Esophagus squamous epithelium (tissue), 5 donors: Measurements from ENCODE around the gene BACE2. TPM values are rescaled to one million over a fixed set of nuclear protein-coding genes. Genes with fewer than 3 reads are reported as not detected.
"Not testable (repeated sequence)": the region's sequence is repeated elsewhere in the genome, so short reads cannot be mapped to it uniquely, and the experiment has no call there.

Source experiments
- DNase-seq: peaks from one replicate; lab custom pipeline; 2025; lab: John Stamatoyannopoulos, UW
- H3K27ac ChIP-seq, 4 donors: fragments of 200-600 bp; sonication (generic); one replicate each; pipeline ENCODE4 v1.5.1; 2016 to 2019; ENCODE audit warnings: mild to moderate bottlenecking in 1 of 4
- H3K27me3 ChIP-seq, 4 donors: fragments of 200-600 bp; sonication (generic); 1 replicate in 3 of 4; 2 replicates in 1 of 4; pipeline versions ENCODE4 v1.5.1 to v1.6.0; 2017 to 2021; ENCODE audit warnings: antibody characterized with exemption in 1 of 4
- H3K36me3 ChIP-seq, 3 donors: fragments of 200-600 bp; sonication (generic); one replicate each; pipeline ENCODE4 v1.5.1; 2016 to 2019
- H3K4me1 ChIP-seq, 3 donors: fragments of 200-600 bp; sonication (generic); one replicate each; pipeline ENCODE4 v1.5.1; 2017 to 2019
- H3K4me3 ChIP-seq, 4 donors: fragments of 200-600 bp; sonication (generic); 1 replicate in 3 of 4; 2 replicates in 1 of 4; pipeline ENCODE4 v1.5.1; 2016 to 2019; ENCODE audit warnings: mild to moderate bottlenecking in 2 of 4, moderate library complexity in 1 of 4
- H3K9me3 ChIP-seq, 3 donors: fragments of 200-600 bp; sonication (generic); one replicate each; pipeline ENCODE4 v1.5.1; 2016 to 2019
- POLR2A ChIP-seq, 4 donors: fragments of 450-650 bp; IDR thresholded peaks; one replicate each; pipeline ENCODE4 v1.6.1; 2017; ENCODE audit warnings: antibody characterized with exemption in 4 of 4, mild to moderate bottlenecking in 4 of 4, moderate library complexity in 3 of 4
- WGBS, 2 donors: methylation state at CpG; one replicate each; pipeline ENCODE4 v1.1.5; 2018; 5-methylcytosine and 5-hydroxymethylcytosine counted together
- intact Hi-C: fragments of 100-400 bp; cut with DNase I; formaldehyde crosslinking; loops from one replicate; pipeline ENCODE4 v1.15.0; 2022
- total RNA-seq, 4 donors: library from RNA; depleted of rRNA; stranded (reverse); fragments of >200 nt; gene quantifications; one replicate each; pipeline ENCODE4 v1.1.0, GENCODE V29; 2016
- TF ChIP-seq, protein P1 (sequence below), 6 experiments: fragments of 450-650 bp in 4 of 6; fragments of 200-600 bp in 2 of 6; sonication (generic) in 2 of 6; IDR thresholded peaks; one replicate each; pipeline ENCODE4 v1.5.1; 2016 to 2019; ENCODE audit warnings: antibody characterized with exemption in 6 of 6, mild to moderate bottlenecking in 4 of 6, moderate library complexity in 4 of 6
- donor health status: DM: yes; HTN: yes; CAD: no.

Gene BACE2
- total RNA-seq, 4 donors from 2014 or later: 32.8 to 51.5 (median 47.1) TPM

DNA sequence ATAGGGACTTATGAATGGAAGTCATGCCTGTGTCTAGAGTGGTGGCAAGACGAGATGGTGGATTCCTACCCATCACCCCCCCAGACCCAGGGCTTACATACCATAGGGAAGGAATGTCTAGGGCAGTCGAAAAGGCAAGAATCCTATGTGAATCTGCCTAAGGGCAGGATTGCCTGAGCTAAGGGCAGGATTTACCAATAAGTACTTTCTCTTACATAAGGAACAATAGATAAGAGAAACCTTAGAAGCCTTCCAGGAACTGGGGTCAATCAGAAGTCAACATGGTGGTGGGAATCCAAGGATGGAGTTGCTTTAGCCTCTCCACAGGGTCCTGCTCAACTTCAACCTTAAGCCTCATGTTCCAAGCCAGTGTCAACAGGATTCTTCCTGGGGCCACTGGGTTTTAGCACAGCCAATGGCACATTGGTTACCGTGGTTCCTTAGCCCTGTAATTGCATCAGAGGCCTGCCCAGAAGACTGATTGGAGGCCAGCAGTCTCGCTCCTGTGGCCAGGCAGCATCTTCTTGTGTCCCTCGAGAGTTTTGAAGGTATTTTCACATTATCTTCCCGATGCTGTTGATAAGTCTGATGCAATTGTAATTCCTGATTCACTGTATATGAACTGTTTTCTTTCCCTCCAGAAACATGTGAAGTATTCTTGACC, 20.7 kb downstream of the BACE2 start:
- Histone ChIP-seq H3K36me3 (no peaks in the 10 kb centered on the region), H3K4me1 (peaks cover 0 to 61% (median 10%) of the 10 kb centered on the region in 3 donors), H3K4me3 (no peak overlapping the region), H3K27me3 (no peaks in the 10 kb centered on the region), H3K27ac (peak overlapping the region in 2 of 4 donors; percentile 14 to 61), H3K9me3 (peaks cover 0 to 4% (median 0%) of the 10 kb centered on the region in 3 donors)
- no peak for TF ChIP-seq POLR2A (IDR thresholded peaks at IDR 0.05)
- TF ChIP-seq, protein P1, sequence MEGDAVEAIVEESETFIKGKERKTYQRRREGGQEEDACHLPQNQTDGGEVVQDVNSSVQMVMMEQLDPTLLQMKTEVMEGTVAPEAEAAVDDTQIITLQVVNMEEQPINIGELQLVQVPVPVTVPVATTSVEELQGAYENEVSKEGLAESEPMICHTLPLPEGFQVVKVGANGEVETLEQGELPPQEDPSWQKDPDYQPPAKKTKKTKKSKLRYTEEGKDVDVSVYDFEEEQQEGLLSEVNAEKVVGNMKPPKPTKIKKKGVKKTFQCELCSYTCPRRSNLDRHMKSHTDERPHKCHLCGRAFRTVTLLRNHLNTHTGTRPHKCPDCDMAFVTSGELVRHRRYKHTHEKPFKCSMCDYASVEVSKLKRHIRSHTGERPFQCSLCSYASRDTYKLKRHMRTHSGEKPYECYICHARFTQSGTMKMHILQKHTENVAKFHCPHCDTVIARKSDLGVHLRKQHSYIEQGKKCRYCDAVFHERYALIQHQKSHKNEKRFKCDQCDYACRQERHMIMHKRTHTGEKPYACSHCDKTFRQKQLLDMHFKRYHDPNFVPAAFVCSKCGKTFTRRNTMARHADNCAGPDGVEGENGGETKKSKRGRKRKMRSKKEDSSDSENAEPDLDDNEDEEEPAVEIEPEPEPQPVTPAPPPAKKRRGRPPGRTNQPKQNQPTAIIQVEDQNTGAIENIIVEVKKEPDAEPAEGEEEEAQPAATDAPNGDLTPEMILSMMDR (IDR thresholded peaks at IDR 0.05): no peak
- no peak for DNase-seq
- 74 to 87% methylated on average over 5 to 6 of the region's 6 CpGs for WGBS, 2 donors
- intact Hi-C loops: no loop called here

DNA sequence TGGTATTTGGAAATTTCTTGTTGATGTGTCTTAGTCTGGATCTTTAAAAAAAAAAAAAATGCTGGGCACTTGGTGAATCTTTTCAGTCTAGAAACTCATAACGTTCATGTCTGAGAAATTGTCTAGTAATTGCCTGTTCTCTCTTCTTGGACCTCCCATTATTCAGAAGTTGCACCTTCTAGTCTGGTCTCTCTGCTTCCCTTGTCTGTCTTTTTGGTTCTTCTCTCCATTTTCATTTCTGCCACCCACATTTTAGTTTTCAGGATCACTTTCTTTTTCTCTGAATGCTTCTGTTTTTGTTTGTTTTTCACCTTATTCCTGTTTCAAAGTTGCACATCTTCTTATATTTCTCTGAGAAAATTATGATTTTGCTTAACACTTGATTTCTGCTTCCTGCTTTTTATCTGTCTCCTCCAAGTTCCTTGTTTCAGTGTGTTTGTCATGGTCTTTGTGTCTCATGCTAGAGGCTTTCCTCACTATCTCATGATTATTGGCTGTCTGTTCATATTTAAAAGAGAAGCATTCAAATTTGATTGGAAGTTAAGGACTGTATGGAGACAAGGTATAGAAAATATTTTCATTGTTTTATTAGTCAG, 21.3 kb downstream of the BACE2 start:
- TF ChIP-seq POLR2A (IDR thresholded peaks at IDR 0.05): no peak

DNA sequence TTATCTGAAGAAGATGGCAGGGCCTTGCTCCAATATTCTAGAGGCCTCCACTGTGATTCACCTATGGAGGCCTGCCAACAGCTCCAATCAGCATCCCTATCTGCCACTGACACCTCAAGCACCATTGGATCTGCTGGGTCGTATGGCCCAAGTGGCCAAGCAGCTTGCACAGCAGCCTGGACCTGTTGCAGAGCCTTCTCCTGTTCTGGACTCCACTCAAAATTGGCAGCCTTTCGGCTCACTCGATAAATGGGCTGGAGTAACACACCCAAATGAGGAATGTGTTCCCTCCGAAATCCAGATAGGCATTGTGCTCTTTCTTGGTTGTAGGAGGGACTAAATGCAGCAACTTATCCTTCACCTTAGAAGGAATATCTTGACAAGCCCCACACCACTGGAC, 24.6 kb downstream of the BACE2 start:
- WGBS, 2 donors: 57 to 71% methylated on average over 3 to 4 of the region's 4 CpGs
- H3K27ac ChIP-seq, intact Hi-C loops: not testable (repeated sequence)

More for the DNA sequence above, 21.3 kb downstream of the BACE2 start:
- no peak for DNase-seq
- no peak overlapping the region for H3K27ac ChIP-seq
- H3K4me1 ChIP-seq: peaks cover 0 to 56% (median 10%) of the 10 kb centered on the region in 3 donors
- H3K27me3 ChIP-seq: no peaks in the 10 kb centered on the region
- no peaks in the 10 kb centered on the region for H3K36me3 ChIP-seq
- H3K4me3 ChIP-seq: no peak overlapping the region
- intact Hi-C loops: no loop called here
- peaks cover 0 to 4% (median 0%) of the 10 kb centered on the region in 3 donors for H3K9me3 ChIP-seq
- 73 to 84% methylated on average over 1 of the region's 1 CpG for WGBS, 2 donors

DNA sequence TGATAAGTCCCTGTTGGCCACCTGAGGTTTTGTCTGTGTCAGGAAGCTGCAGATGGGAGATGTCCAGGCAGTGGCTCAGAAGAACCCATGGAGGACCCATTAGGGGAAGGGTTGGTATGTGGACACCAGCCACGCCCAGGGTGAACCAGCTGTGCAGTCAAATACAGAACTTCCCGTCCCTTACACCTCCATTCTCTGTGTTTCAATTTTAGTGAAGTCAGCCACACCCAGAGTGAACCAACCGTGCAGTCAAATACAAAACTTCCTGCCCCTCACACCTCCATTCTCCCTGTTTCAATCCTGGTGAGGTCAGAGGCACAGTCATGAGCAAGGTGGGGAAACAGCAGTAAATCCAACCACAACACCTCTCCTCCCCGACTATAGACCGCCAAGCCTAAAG, 27.4 kb downstream of the BACE2 start:
- no peak for DNase-seq
- TF ChIP-seq POLR2A (IDR thresholded peaks at IDR 0.05): no peak
- TF ChIP-seq, protein P1 (IDR thresholded peaks at IDR 0.05): no peak
- Histone ChIP-seq H3K36me3 (no peaks in the 10 kb centered on the region), H3K4me3 (no peak overlapping the region), H3K27me3 (no peaks in the 10 kb centered on the region), H3K27ac (peak overlapping the region in 3 of 4 donors; percentile 51 to 67 (median 53)), H3K4me1 (peaks cover 7 to 55% (median 8%) of the 10 kb centered on the region in 3 donors), H3K9me3 (no peaks in the 10 kb centered on the region)
- WGBS, 2 donors: 59 to 66% methylated on average over 5 of the region's 5 CpGs
- intact Hi-C loops: no loop called here

More for the DNA sequence above, 24.6 kb downstream of the BACE2 start:
- H3K36me3 ChIP-seq, DNase-seq, H3K4me3 ChIP-seq, H3K27me3 ChIP-seq, H3K9me3 ChIP-seq: not testable (repeated sequence)
- H3K4me1 ChIP-seq: peaks cover 2 to 55% (median 7%) of the 10 kb centered on the region in 3 donors

- TF ChIP-seq, protein P1 (IDR thresholded peaks at IDR 0.05): no peak
- no peak for TF ChIP-seq POLR2A (IDR thresholded peaks at IDR 0.05)
- Histone ChIP-seq H3K4me3 (no peak overlapping the region), H3K27ac (no peak overlapping the region), H3K27me3 (no peaks in the 10 kb centered on the region), H3K36me3 (peaks cover 0 to 5% (median 0%) of the 10 kb centered on the region in 3 donors), H3K4me1 (peaks cover 7 to 55% (median 8%) of the 10 kb centered on the region in 3 donors), H3K9me3 (no peaks in the 10 kb centered on the region)
- 51 to 56% methylated on average over 5 of the region's 5 CpGs for WGBS, 2 donors
- no peak for DNase-seq
- intact Hi-C loops: no loop called here
These were observed 29.0 kb downstream of the BACE2 start for GRCh38 chr21:41196993-41197392.

GRCh38 chr21:41197582-41197981, 29.6 kb downstream of the BACE2 start:
- Histone ChIP-seq H3K4me1 (peaks cover 7 to 50% (median 8%) of the 10 kb centered on the region in 3 donors), H3K27ac (no peak overlapping the region), H3K36me3 (peaks cover 0 to 5% (median 0%) of the 10 kb centered on the region in 3 donors), H3K27me3 (no peaks in the 10 kb centered on the region), H3K4me3 (no peak overlapping the region), H3K9me3 (no peaks in the 10 kb centered on the region)
- DNase-seq: no peak
- WGBS, 2 donors: 81 to 91% methylated on average over 2 of the region's 2 CpGs
- intact Hi-C loops: no loop called here
- TF ChIP-seq, protein P1 (IDR thresholded peaks at IDR 0.05): no peak
- TF ChIP-seq POLR2A (IDR thresholded peaks at IDR 0.05): no peak

DNA sequence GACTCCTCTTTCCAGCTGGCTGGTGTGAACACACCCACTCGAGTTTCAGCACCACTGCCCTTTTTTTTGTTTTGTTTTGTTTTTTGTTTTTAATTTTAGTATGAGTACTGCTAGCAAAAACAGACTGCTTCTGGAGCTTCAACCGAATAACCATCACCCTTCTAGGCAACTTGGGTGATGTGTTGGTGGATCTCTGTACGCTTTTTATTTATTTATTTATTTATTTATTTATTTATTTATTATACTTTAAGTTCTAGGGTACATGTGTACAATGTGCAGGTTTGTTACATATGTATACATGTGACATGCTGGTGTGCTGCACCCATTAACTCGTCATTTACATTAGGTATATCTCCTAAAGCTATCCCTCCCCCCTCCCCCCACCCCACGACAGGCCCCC, 30.7 kb downstream of the BACE2 start:
- H3K4me1 ChIP-seq: peaks cover 7 to 42% (median 8%) of the 10 kb centered on the region in 3 donors
- H3K36me3 ChIP-seq, DNase-seq, H3K27ac ChIP-seq, H3K9me3 ChIP-seq, H3K4me3 ChIP-seq, H3K27me3 ChIP-seq, intact Hi-C loops: not testable (repeated sequence)
- 80 to 82% methylated on average over 5 of the region's 5 CpGs for WGBS, 2 donors
